ENCODE data around the gene MRGPRD. TPM values are rescaled to one million over a fixed set of nuclear protein-coding genes. Genes with fewer than 3 reads are reported as not detected.

Gene MRGPRD
- total and polyA plus RNA-seq, 2 donors (not counting 1 experiment from before 2014, with no cell fraction given), result not detected

DNA sequence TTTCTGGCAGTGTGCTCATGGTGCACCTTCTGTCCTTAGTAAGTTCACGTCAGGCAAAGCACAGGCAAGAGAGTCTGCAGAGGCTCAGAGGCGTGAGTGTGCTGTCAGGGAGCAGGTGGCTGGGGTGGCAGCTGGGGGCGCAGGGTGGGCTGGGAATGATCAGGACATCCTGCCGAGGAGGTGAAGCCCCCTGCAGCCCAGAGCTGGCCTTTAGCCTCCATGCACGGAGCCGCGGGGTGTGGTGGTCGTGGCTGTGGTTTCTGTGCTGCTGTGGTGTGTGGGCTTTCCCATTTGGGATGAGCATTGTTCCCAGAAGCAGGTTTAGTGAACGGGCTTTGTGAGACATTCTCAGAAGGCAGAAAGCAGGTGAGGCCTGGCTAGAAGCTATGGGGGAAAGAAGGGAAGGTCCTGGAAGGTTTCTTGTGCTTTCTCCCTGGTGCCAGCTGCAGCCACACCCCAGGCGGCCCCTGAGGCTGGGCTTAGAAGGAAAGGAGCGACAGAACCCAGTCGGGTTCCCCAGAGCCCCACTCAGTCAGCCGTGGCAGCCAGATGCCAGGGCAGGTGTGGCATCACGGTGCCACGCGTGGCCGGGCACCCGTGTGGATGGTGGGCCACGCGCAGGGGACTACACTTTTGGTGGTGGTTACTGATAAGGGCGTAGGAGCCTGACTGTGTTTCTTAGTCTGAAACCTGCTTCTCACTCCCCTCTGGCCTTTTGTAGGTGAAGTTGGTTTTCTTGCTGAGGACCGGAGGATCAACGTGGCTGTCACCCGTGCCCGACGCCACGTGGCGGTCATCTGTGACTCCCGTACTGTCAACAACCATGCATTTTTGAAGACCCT is 45.0 kb downstream of the MRGPRD start:
- TF ChIP-seq, protein P1, sequence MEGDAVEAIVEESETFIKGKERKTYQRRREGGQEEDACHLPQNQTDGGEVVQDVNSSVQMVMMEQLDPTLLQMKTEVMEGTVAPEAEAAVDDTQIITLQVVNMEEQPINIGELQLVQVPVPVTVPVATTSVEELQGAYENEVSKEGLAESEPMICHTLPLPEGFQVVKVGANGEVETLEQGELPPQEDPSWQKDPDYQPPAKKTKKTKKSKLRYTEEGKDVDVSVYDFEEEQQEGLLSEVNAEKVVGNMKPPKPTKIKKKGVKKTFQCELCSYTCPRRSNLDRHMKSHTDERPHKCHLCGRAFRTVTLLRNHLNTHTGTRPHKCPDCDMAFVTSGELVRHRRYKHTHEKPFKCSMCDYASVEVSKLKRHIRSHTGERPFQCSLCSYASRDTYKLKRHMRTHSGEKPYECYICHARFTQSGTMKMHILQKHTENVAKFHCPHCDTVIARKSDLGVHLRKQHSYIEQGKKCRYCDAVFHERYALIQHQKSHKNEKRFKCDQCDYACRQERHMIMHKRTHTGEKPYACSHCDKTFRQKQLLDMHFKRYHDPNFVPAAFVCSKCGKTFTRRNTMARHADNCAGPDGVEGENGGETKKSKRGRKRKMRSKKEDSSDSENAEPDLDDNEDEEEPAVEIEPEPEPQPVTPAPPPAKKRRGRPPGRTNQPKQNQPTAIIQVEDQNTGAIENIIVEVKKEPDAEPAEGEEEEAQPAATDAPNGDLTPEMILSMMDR (IDR thresholded peaks at IDR 0.05), result no peak
- no peak for TF ChIP-seq EZH2 (IDR thresholded peaks at IDR 0.05; ENCODE audit: borderline replicate concordance, insufficient read depth, low read depth, low read length, poor library complexity, severe bottlenecking)
- H3K27ac Mint-ChIP-seq, result no peak overlapping the region
- no peaks in the 10 kb centered on the region for H3K9me3 ChIP-seq (ENCODE audit: control extremely low read depth in 1 of 3, control insufficient read depth in 2 of 3, insufficient read depth in 1 of 3, low read length in 2 of 3)
- no peaks in the 10 kb centered on the region for H3K4me1 ChIP-seq (ENCODE audit: control insufficient read depth in 2 of 2, insufficient read depth in 2 of 2, low read length in 2 of 2)
- no peaks in the 10 kb centered on the region for H4K20me1 ChIP-seq (ENCODE audit: control insufficient read depth, insufficient read depth, low read length, poor library complexity, severe bottlenecking)
- H3K9ac ChIP-seq (ENCODE audit: low read length), result no peak overlapping the region
- no peaks in the 10 kb centered on the region for H3K4me1 Mint-ChIP-seq
- peaks cover 0 to 54% of the 10 kb centered on the region in 2 experiments for H3K36me3 ChIP-seq (replicated peaks in 1 of 2; ENCODE audit: control extremely low read depth in 1 of 2, control insufficient read depth in 1 of 2, extremely low read depth in 1 of 2, insufficient read depth in 2 of 2, low read length in 1 of 2)
- no peak overlapping the region for H3K27ac ChIP-seq (ENCODE audit: low read length in 2 of 2)
- no peaks in the 10 kb centered on the region for H3K79me2 ChIP-seq (ENCODE audit: control insufficient read depth, insufficient read depth, low read length)
- no peaks in the 10 kb centered on the region for H3K9me3 Mint-ChIP-seq (ENCODE audit: insufficient read depth)
- ATAC-seq (ENCODE audit: low read depth) (no peak), DNase-seq (no peak)
- no peaks in the 10 kb centered on the region for H3K27me3 Mint-ChIP-seq
- 99% methylated on average over 23 of the region's 29 CpGs for WGBS (ENCODE audit: insufficient coverage)
- H3K4me2 ChIP-seq (replicated peaks; ENCODE audit: low read depth, low read length, poor library complexity, severe bottlenecking), result no peak overlapping the region
- H2AFZ ChIP-seq (ENCODE audit: insufficient read depth, low read depth, low read length, poor library complexity, severe bottlenecking), result no peak overlapping the region
- CTCF ChIA-PET, result no interaction called here
- POLR2A ChIA-PET, result no interaction called here
- H3K27me3 ChIP-seq (replicated peaks in 1 of 4; ENCODE audit: control extremely low read depth in 1 of 4, control insufficient read depth in 3 of 4, insufficient read depth in 4 of 4, low read length in 3 of 4), result no peaks in the 10 kb centered on the region
- intact Hi-C loops (cut with micrococcal nuclease), result no loop called here
- H3K4me3 Mint-ChIP-seq, result no peak overlapping the region
- no peak overlapping the region for H3K4me3 ChIP-seq (ENCODE audit: control extremely low read depth in 1 of 5, extremely low read depth in 1 of 5, insufficient read depth in 1 of 5, low read depth in 2 of 5, low read length in 4 of 5)

DNA sequence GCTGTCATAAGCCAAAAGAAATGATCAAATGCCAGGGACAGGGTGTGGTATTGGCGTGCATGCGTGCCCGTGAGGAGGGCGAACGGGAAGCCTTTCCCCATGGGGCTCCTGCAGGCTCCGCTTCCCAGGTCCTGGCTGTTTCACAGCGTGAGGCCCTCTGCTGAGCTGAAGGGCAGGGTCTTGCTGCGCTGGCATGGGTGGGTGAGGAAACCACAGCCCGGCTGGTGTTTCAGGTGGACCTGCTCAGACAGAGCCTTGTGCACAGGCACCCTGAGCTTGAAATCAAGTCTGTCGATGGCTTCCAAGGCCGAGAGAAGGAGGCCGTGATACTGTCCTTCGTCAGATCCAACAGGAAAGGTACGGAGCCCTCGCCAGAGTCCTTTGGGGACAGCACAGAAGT is 45.7 kb downstream of the MRGPRD start:
- H3K4me1 ChIP-seq (ENCODE audit: control insufficient read depth in 2 of 2, insufficient read depth in 2 of 2, low read length in 2 of 2), result no peaks in the 10 kb centered on the region
- H3K27ac ChIP-seq (ENCODE audit: low read length in 2 of 2), result no peak overlapping the region
- ChIA-PET POLR2A (no interaction called here), CTCF (no interaction called here)
- Mint-ChIP-seq H3K4me1 (no peaks in the 10 kb centered on the region), H3K27me3 (no peaks in the 10 kb centered on the region), H3K4me3 (no peak overlapping the region), H3K27ac (no peak overlapping the region), H3K9me3 (ENCODE audit: insufficient read depth) (no peaks in the 10 kb centered on the region)
- no peaks in the 10 kb centered on the region for H3K27me3 ChIP-seq (replicated peaks in 1 of 4; ENCODE audit: control extremely low read depth in 1 of 4, control insufficient read depth in 3 of 4, insufficient read depth in 4 of 4, low read length in 3 of 4)
- intact Hi-C loops (cut with micrococcal nuclease), result no loop called here
- over 99% methylated on average over 15 of the region's 15 CpGs for WGBS (ENCODE audit: insufficient coverage)
- no peaks in the 10 kb centered on the region for H3K79me2 ChIP-seq (ENCODE audit: control insufficient read depth, insufficient read depth, low read length)
- ATAC-seq (ENCODE audit: low read depth), result no peak
- no peak overlapping the region for H3K4me3 ChIP-seq (ENCODE audit: control extremely low read depth in 1 of 5, extremely low read depth in 1 of 5, insufficient read depth in 1 of 5, low read depth in 2 of 5, low read length in 4 of 5)
- H4K20me1 ChIP-seq (ENCODE audit: control insufficient read depth, insufficient read depth, low read length, poor library complexity, severe bottlenecking), result no peaks in the 10 kb centered on the region
- no peak overlapping the region for H3K4me2 ChIP-seq (replicated peaks; ENCODE audit: low read depth, low read length, poor library complexity, severe bottlenecking)
- H3K36me3 ChIP-seq (replicated peaks in 1 of 2; ENCODE audit: control extremely low read depth in 1 of 2, control insufficient read depth in 1 of 2, extremely low read depth in 1 of 2, insufficient read depth in 2 of 2, low read length in 1 of 2), result peaks cover 0 to 57% of the 10 kb centered on the region in 2 experiments
- DNase-seq, result no peak
- no peaks in the 10 kb centered on the region for H3K9me3 ChIP-seq (ENCODE audit: control extremely low read depth in 1 of 3, control insufficient read depth in 2 of 3, insufficient read depth in 1 of 3, low read length in 2 of 3)
- no peak overlapping the region for H2AFZ ChIP-seq (ENCODE audit: insufficient read depth, low read depth, low read length, poor library complexity, severe bottlenecking)
- no peak for TF ChIP-seq EZH2 (IDR thresholded peaks at IDR 0.05; ENCODE audit: borderline replicate concordance, insufficient read depth, low read depth, low read length, poor library complexity, severe bottlenecking)
- TF ChIP-seq, protein P1 (IDR thresholded peaks at IDR 0.05), result no peak
- no peak overlapping the region for H3K9ac ChIP-seq (ENCODE audit: low read length)
